Measurements from ENCODE around the gene MAPK11.

DNA sequence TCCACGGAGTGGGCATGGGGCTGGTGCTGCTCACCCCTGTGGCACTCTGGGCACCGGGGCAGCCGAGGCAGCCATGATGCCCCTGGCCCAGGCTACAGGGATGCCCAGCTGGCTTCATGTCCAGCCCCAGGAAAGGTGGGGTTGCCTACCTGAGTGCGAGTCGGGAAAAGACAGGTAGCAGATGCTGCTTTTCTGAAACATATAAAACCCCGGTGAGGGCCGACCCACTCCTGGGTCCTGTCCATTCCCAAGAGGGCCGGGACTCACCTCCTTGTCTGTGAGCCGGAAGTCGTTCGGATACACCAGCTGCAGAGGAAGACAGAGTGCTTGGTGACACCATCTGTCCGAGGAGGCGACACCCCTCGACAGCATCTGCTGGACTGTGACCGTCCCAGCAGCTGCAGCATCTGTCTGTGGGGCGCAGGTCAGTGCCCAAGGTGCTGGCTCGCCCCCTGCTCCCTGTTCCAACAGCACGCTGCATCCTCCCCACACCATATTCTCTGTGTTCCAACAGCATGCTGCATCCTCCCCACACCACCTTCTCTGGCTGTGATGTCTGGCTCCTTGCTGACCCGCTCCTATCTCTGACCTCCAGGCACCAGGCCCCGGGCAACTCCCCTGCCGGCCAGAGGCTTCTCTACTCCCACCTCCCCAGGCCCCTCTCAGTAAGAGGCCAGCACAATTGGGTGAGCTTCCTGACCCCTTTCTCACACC, 48.7 kb upstream of the MAPK11 start:
- TF ChIP-seq CTCF (conservative IDR thresholded peaks at IDR 0.05; ENCODE audit: low read length) (no peak), EZH2phosphoT487 (IDR thresholded peaks at IDR 0.05; ENCODE audit: borderline replicate concordance) (no peak)
